Measurements from ENCODE around the gene TMEM219.
"Not testable (repeated sequence)": the region's sequence is repeated elsewhere in the genome, so short reads cannot be mapped to it uniquely, and the experiment has no call there.

TMEM219 gene

DNA sequence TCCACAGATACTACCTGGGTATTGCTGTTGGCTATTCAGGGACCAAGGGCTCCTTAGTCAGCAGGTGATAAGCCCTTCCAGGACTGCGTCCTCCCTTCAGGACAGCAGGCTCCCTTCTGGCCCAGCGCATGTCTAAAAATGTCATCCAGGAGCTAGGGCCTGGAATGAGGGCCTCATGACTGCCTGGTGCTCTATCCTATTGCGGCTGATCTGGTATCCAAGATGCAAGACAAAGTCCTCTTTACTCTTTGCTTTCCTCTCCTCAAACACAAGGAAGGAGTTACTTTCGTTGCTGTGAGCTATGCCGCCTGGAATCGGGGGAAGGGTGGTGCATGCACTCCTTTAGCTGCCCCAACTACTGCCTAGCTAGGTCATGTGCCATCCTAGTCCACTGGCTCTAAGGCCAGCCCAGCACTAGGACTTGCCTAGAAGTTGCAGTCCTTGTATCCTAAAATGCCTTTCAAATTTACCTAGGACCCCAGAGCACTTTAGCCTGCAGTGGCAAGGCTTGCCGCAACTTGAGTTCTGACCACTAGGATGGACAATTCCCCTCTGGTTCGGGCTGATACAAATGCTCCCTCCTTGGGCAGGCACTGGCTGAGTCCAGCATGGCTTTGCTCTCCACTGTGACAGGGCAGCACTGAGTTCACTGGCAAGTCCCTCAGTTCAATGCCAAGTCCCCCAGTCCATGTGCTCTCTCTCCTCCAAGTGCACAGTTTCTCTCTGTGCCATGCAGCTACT lies 10.1 kb upstream of the TMEM219 start:
- no peak for FAIRE-seq

- FAIRE-seq, result no peak
Measured at GRCh38 chr16:29958756-29959155, 3.1 kb upstream of the TMEM219 start.

DNA sequence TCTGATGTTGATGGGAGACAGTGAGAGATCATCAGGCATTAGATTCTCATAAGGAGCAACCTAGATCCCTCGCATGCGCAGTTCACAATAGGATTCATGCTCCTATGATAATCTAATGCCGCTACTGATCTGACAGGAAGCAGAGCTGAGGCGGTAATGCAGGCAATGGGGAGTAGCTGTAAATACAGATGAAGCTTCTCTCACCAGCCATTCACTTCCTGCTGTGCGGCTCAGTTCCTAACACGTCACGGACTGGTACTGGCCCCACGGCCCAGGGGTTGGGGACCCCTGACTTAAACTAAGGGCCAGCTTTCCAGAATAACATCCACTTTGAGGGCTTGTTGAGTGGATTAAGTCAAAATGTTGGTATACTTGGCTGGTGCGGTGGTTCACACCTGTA lies 2.6 kb upstream of the TMEM219 start:
- FAIRE-seq, result no peak

DNA sequence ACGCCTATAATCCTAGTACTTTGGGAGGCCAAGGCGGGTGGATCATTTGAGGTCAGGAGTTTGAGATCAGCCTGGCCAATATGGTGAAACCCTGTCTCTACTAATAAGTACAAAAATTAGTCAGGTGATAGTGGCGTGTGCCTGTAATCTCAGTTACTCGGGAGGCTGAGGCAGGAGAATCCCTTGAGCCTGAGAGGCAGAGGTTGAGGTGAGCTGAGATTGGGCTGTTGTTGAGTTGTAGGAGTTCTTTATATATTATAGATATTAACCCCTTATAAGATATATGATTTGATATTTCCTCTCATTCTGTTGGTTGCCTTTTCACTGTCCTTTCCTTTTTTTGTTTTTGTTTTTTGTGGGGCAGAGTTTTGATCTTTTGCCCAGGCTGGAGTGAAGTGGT lies 2.1 kb upstream of the TMEM219 start:
- not testable (repeated sequence) for FAIRE-seq

GRCh38 chr16:29961127-29961478 lies 776 bp upstream of the TMEM219 start:
- FAIRE-seq, result no peak

DNA sequence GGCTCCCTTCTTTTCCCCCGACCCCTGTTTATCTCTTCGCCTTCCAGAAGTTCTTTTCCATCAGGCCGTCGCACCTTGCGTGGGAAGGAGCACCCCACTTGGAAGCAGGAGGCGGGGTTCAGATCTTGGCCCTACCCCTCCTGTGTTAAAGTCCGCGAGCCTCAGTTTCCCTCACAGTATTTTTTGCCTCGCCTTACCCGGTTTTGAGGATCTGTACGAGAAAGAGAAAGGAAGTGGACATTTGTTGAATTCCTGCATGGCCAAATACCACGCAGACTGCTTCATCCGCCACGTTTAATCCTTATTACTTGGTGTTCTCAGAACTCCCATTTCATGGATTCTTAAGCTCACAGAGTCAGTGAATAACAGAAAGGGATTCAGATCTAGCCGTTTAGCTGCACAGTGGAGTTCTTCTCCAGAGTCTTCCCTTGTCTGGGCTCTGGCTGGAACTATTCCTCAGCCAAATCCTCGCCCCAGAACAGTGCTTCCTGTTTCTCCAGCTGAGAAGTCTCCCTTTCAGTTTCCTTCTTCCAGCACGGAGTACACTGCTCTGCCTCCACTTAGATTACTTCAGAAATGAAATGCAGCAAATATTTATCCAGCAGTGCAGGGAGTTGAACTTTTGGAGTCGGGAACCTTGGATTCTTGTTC lies 590 bp downstream of the TMEM219 start:
- FAIRE-seq, result no peak

DNA sequence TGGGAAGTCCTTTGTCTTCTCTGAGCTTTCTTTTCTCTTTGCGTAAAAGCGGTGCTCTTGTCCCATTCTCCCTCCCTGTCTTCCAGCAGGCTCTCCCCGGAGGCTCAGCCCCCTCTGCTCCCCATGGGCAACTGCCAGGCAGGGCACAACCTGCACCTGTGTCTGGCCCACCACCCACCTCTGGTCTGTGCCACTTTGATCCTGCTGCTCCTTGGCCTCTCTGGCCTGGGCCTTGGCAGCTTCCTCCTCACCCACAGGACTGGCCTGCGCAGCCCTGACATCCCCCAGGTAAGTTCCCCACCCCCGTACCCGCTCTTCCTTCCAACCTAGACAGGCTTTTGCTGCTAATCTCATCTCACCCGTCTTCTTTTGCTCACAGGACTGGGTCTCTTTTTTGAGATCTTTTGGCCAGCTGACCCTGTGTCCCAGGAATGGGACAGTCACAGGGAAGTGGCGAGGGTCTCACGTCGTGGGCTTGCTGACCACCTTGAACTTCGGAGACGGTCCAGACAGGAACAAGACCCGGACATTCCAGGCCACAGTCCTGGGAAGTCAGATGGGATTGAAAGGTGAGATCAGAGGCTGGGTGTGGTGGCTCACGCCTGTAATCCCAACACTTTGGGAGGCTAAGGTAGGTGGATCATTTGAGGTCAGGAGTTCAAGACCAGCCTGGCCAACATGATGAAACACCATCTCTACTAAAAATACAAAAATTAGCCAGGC lies 1.3 kb downstream of the TMEM219 start:
- no peak for FAIRE-seq

DNA sequence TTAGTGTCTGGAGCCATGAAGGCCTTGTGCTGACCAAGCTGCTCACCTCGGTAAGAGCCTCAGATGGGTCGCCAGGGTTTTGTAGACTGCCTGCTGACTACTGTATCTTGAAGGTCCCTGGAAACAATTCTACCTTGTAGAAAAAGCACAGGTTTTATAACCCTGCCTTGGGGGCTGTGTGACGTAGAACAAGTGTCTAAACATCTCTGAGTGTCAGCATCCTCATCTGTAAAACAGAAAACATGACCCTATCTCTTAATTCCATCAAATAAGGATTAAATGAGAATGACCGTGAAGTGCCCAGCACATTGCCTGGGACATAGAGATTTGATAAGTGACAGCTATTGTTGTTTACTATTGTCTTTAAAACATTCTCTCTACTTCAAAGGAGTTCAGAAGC lies 6.3 kb downstream of the TMEM219 start:
- FAIRE-seq, result no peak

DNA sequence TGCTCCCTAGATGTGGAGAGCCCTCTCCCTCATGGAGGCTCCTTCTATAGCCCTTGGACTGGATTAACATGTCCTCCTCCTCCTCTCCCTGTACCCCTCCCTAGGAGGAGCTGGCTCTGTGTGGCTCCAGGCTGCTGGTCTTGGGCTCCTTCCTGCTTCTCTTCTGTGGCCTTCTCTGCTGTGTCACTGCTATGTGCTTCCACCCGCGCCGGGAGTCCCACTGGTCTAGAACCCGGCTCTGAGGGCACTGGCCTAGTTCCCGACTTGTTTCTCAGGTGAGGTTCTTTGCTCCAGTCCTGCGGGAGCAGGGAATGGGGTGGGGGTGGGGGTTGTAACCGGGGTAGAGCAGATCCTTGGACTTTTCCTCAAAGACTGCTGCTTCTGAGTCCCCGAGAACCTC lies 9.4 kb downstream of the TMEM219 start:
- FAIRE-seq, result no peak

GRCh38 chr16:29972500-29972899 lies 10.6 kb downstream of the TMEM219 start:
- FAIRE-seq, result no peak

DNA sequence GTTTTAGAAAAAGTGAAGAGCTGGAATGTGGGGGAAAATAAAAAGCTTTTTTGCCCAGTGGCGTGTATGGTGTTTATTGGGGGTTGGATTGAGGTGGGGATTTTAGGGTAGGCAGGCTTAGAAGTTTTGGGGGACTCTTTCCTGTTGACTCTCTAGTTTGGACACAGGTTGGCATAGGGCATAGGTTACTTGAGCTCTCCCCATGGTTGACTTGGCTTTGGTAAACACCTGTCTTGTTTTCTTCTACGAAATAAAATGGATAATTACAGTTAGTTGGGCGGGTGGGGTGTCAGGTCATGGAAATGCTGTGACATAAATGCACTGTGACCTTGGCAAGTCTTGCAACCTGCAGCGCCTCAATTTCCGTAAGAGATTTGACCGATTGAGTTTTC lies 11.1 kb downstream of the TMEM219 start:
- FAIRE-seq, result no peak

DNA sequence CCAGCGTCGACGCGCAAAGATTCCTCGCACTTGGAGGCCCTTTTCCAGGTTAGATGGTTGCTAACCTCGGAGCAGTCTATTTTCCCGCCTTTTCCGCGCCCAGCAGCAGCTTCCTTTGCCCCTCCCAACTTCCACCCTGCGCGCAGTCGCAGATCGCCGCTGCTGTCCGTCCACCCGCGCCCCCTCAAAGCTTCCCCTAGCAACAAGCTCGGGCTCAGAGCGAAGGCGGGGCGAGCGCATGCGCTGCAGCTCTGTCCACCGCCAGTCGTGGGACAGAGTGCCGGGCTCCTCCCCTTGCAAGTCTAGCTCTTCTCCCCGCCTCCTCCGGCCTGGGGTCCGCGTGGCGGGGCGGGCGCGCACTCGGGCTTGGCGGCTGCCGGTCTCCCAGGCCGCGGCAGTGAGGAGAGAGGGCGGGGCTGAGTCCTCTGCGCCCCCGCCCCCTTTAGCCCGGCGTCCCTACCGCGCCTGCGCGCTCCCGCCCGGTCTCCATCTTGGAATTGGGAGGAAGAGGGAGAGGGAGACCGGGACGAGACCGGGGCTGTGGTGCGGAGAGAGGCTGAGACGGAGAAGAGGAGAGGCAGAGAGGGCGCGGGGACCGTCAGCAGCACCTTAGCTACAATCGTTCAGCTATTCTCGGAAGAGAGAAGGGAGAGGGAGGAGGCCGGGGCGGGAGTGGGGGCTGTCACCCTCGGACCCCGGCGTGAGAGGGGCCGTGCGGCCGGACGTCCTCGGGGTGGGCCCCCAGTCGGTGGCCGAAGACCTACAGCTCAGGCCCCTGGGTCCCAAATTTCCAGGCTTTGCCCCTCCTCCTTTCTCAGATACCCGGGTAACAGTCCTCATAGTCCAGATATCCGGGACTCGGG lies 11.7 kb downstream of the TMEM219 start, which contains the start of gene TAOK2:
TSS of gene TAOK2 (plus strand) at position 485 of the 863 bp plus-strand sequence. CDS start 3,905 bp downstream, outside the sequence.
- FAIRE-seq, result peak; percentile 87

- FAIRE-seq, result no peak
Measured at GRCh38 chr16:29974291-29975133, 12.6 kb downstream of the TMEM219 start.

DNA sequence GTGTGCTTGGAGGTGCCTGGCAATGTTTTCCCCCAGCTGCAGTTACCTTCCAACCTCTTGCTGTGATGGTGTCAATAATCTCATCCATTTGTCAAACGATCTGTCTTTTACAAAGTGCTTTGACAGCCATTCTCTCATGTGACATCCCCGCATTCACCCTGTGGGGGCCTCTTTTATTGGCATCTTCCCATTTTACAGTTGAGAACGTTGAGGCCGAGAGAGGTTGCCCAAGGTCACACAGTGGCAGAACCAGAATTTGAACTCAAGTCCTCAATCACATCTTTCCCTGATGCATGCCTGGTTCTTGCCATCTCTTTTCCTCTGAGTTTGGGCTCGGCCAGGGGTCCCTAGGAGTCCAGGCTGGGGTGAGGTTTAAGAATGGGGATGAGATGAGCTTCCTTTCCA lies 13.3 kb downstream of the TMEM219 start:
- no peak for FAIRE-seq

- no peak for FAIRE-seq
Measured at GRCh38 chr16:29975811-29976511, 14.1 kb downstream of the TMEM219 start.

- FAIRE-seq, result no peak
Measured at GRCh38 chr16:29977063-29977825, 15.4 kb downstream of the TMEM219 start.

GRCh38 chr16:29978081-29978480 lies 16.2 kb downstream of the TMEM219 start:
- FAIRE-seq, result no peak

- FAIRE-seq, result no peak
Measured at GRCh38 chr16:29978564-29979270, 16.8 kb downstream of the TMEM219 start.

DNA sequence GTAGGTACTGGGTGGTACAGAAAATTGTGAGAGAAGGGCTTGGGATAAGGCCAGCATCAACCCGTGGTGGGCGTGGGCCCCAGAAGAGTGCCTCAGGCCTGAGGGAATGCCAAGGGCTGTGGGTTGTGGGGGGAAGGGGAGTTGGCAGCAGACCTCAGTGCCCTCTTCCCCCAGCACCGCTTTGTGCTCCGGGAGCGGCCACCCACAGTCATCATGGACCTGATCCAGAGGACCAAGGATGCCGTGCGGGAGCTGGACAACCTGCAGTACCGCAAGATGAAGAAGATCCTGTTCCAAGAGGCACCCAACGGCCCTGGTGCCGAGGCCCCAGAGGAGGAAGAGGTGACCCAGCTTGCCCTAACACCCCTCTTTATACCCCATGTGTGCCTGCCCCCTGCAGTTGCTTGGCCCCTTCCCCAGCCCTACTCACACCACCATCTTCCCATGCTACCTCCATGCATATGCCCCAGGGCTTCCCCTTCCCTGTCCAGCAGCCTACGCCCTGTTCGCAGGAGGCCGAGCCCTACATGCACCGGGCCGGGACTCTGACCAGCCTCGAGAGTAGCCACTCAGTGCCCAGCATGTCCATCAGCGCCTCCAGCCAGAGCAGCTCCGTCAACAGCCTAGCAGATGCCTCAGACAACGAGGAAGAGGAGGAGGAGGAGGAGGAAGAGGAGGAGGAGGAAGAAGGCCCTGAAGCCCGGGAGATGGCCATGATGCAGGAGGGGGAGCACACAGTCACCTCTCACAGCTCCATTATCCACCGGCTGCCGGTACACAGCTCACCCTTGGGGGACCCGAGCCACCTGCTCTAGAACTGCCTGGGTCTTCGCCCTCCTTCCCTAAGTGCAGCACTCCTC lies 20.9 kb downstream of the TMEM219 start:
- FAIRE-seq, result no peak
